Stimulated activated CD4-positive, alpha-beta T cell treated with anti-CD3 and anti-CD28 coated beads, Interleukin-12 subunit alpha, Interleukin-12 subunit beta, amount 100 ng/mL, for 24 hours (primary cell): ENCODE measurements around the gene SLC22A2.
"Not testable (repeated sequence)": the region's sequence is repeated elsewhere in the genome, so short reads cannot be mapped to it uniquely, and the experiment has no call there.

Source experiments
- DNase-seq, 2 experiments: peaks; one replicate each; pipeline ENCODE4 v3.0.0-alpha.2; 2020; ENCODE audit warnings: low read depth in 2 of 2

Gene SLC22A2

DNA sequence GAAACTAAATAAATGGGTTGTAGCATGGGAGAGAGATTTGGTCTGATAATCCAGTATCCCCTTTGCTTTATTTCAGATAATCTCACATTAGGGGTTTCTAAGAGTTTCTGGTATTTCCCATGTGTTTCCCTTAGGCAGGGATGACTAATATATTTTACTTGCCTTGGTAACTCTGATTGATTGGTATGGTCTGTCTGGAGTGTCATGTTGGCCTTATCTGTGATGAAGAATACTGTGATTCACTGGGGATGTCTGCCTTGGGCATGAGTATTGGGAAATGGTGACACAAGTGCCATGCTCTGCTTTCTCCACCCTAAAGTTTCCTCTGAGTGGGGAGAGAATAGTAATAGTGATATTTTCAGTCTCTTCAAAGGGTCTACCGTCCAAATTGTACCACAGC is 10.1 kb downstream of the SLC22A2 start:
- DNase-seq, result no peak

DNA sequence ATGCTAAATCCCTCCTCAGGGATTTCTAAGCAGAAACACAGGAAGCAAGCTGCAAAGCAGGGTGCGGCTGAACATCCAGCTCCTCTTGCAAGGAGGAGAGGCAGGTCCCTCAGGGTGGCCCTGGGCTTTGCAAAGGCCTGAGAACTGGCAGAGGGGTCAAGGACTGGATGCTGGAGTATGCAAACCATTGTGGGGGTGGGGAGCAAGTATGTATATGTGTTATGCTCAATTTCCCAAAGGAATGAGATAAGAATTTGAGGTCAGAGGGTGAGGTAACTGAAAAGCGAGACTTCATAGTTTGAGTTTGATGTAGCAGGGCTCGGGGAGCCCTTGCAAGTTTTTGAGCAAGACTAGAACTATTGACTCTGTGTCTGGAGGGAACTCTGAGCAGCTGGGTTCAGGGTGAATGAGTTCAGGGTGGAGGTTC is 11.2 kb downstream of the SLC22A2 start:
- no peak for DNase-seq

DNA sequence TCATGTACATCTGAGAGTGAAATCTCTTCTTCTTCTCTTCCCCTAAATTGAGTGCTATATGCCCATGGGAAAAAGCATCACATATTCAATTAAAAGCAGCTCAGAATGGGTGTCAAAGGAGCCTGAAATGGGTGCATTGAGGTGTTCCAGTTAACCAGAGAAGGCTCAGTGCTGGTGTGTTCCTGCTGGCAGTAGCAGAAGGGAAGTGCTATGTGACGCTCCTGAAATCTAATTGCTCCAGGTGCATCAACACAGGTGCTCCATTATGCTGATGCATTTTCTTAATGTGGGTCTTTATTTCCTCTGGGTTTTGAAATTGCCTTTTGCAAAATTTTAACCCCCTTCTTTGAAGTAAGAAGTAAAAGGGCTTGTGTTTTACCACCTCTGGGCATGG is 17.9 kb downstream of the SLC22A2 start:
- DNase-seq, result no peak

DNA sequence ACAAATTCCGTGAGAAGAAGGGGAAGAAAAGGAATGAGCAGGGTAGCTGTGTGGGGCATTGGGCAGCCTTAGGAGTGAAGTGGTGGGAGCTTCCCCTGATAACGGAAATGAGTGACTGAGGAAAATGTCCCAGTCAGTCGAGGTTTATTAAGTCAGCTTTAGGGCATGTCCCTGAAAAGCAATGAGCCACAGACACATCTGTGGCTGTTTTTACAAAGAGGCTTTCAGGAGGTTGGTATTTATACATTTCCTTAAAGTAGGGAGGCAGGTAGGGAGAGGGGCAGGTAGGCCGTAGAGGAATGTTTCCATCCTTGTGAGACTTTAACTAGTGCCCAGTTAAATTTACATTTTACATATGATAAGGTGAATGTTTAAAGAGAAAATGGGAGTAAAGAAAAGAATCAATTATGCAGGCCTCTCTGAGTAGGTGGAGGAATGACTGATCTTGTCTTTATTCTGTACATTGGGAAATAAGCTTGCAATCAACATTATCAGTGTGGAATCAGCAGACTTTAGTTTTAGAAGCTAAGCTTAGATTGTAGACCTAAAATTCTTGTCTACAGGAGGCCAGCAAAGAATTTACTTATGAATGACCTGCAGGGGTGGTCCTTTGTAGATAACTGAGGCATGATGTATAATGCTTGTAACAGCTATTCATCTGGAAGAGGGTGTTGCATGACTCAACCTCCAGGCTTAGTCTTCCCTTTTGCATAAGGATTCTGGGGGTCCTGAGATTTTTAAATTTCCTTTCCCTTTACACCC is 18.5 kb downstream of the SLC22A2 start:
- no peak for DNase-seq

DNA sequence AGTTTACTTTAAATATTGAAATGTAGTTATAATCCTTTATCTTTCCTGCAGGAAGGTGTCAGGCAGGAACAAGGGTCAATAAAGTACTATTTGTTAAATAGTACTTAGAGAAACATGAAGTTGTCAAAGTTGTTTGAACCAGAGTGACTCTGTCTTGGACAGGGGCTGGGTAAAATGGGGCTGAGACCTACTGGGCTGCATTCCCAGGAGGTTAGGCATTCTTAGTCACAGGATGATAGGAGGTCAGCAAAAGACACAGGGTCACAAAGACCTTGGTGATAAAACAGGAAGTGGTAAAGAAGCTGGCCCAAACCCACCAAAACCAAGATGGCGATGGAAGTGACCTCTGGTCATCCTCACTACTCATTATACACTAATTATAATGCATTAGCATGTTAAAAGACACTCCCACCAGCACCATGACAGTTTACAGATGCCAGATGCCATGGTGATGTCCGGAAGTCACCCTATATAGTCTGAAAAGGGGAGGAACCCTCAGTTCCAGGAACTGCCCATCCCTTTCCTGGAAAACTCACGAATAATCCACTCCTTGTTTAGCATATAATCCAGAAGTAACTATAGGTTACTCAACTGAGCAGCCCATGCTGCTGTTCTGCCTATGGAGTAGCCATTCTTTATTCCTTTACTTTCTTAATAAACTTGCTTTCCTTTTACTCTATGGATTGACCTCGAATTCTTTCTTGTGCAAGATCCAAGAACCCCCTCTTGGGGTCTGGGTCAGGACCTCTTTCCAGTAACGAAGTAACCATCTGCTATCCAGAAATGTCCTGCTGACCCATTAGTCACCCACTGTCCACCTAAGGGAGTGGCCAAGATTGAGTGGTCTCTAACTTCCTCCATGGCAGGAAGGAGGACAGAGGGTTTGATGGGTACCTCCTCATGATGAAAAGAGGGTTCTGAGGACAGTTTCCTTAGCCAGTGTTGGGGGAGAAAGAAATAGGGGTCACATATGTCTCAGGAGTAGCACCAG is 19.6 kb downstream of the SLC22A2 start:
- no peak for DNase-seq

DNA sequence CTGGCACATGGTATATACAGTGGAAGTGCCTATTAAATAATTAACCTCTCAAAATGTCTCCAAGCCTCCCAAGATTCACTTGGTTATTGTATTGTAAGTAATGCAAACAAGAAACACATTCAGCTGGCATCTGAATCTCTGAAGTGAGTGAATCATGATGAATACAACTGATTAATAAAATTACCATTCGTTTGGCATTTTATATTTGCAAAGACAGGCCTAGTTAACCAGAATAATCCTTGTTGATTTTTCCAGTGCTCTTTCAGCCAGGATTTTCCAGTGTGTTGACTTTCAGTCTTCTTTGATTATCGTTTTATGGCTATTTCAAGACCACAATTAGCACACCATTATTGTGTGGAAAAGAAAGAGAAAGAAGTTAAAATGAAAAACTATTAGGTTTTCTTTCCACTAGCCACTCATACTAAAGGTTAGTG is 20.3 kb downstream of the SLC22A2 start:
- DNase-seq, result no peak

DNA sequence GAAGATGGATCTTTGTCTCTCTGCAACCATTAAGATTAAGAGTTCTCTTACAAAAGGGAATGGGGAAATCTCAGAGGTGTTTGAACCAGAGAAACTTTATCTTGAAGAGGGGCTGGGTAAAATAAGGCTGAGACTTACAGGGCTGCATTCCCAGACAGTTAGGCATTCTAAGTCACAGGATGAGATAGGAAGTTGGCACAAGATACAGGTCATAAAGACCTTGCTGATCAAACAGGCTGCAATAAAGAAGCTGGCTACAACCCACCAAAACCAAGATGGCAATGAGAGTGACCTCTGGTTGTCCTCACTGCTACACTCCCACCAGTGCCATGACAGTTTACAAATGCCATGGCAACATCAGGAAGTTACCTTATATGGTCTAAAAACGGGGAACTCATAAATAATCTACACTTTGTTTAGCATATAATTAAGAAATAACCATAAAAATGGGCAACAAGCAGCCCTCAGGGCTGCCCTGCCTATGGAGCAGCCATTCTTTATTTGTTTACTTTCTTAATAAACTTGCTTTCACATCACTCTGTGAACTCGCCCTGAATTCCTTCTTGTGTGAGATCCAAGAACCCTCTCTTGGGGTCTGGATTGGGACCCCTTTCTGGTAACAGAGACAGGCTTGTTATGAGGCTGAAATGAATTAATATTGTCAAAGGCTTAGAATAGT is 20.9 kb downstream of the SLC22A2 start:
- DNase-seq, result not testable (repeated sequence)

DNA sequence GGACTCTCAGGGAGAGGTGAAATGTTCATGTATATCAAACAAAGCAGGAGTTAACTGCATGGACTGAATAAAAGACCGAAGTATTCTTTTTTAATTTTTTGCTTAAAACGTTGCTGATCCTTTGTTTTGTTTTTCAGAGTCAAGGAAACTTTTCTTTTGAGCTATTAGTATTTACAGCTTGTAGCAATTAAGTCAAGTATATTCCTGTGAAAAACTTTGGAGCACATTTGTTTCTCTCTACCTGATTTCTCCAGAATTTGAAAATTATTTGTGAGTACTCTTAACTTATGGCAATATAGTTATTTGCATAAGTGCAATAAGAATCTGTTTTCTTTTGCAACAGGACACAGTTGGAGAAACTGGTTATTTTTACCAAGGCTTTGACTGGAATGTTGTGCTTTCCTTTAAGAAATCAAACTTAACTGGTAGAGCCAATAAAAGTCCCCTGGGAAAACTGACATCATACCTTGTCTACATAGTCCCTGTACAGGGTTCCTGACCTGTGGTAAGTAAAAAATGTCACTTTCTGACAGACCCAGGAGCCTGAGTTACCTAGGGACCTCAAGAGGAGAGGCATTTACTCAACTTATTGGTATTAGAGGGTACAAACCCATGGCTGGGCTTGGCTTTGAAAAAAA is 22.3 kb downstream of the SLC22A2 start:
- DNase-seq, result not testable (repeated sequence)

DNA sequence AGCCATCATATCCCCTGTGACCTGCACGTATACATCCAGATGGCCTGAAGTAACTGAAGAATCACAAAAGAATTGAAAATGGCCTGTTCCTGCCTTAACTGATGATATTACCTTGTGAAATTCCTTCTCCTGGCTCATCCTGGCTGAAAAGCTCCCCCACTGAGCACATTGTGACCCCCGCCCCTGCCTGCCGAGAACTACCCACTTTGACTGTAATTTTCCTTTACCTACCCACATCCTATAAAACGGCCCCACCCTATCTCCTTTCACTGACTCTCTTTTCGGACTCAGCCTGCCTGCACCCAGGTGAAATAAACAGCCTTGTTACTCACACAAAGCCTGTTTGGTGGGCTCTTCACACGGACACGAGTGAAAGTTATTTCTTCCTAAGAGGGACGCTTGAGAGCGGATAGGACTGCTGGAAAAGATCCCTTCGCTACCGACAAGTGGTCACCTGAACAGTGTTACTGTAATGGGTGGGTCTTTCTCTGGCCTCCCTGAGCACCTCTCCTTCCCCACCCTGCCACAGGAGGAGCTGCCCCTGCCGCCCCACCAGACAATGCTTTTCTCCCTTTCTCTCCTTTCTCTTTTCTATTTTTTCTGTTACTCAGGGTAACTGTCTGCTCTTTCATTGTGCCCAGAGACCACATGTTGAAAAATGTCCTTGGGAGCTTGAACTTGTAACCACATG is 24.5 kb downstream of the SLC22A2 start:
- DNase-seq, result not testable (repeated sequence)

DNA sequence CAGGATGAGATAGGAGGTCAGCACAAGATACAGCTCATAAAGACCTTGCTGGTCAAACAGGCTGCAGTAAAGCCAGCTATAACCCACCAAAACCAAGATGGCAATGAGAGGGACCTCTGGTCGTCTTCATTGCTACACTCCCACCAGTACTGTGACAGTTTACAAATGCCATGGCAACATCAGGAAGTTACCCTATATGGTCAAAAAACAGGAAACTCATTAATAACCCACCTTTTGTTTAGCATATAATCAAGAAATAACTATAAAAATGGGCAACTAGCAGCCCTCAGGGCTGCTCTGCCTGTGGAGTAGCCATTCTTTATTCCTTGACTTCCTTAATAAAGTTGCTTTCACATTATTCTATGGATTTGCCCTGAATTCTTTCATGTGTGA is 30.9 kb downstream of the SLC22A2 start:
- DNase-seq, result no peak

DNA sequence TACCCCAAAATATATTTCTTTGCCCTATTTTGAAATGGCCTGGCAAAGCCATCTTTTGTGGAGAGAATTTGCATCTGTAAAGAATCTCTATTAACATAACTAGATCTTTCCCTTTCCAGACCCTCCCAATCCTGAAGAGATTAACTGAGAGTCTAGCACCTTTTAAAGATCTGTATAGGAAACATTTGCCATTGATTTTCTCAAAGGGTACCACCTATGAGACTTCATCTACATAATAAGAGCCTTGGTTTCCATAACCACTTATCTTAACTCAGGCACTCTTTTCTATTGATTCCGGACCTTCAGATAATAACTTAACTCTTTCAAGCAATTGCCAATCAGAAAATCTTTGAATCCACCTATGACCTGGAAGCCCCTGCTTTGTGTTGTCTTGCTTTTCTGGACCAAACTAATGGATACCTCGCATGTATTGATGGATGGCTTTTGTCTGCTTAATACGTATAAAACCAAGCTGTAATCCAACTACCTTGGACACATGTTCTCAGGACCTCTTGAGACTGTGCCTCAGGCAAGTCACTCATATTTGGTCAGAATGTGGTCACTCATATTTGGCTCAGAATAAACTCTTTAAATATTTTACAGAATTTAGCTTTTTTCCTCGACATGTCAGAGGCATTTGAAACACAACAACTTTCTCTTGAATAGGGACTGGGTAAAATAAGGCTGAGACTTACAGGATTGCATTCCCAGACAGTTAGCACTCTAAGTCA is 31.4 kb downstream of the SLC22A2 start:
- DNase-seq, result no peak

DNA sequence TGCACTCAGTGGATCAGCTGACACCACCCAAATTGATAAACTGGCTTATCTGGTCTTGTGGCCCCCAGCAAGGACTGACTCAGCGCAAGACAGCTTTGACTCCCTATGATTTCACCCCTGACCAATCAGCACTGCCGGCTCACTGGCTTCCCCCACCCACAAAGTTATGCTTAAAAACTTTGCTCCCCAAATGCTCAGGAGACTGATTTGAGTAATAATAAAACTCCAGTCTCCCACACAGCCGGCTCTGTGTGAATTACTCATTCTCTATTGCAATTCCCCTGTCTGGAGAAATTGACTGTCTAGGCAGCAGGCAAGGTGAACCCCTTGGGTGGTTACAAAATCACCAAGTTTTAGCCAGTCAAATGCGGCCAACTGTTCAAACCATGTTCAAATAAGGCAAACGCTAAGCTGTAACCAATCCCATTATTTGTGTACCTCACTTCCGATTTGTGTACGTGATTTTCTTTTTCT is 32.5 kb downstream of the SLC22A2 start:
- DNase-seq, result peak; percentile 22 to 47

DNA sequence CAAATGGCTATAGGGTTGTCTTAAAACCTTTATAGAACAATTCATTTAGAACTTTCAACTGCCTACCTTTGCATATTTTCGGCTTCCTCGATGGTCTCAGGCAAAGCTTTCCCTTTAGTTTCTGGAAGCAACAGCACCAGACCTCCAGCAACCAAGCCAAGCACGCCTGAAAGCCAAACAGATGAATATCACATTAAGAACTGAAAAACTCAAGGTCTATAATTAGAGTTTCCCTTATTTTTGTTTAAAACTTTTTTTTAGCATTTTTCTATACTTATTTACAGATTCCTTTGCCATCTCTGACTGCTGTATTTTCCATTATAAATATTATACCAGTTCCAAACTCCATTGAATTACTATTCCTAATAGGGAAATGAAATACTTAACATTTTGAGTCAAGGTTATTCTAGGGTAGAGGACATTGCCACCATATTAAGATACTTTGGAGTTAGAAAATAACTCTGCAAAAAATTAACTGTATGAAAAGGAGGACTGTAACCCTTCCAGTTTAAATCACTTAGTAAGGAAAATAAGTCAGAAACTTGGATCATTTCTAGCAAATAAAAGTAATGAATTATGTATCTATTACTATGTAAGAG is 33.9 kb downstream of the SLC22A2 start:
- DNase-seq, result no peak

DNA sequence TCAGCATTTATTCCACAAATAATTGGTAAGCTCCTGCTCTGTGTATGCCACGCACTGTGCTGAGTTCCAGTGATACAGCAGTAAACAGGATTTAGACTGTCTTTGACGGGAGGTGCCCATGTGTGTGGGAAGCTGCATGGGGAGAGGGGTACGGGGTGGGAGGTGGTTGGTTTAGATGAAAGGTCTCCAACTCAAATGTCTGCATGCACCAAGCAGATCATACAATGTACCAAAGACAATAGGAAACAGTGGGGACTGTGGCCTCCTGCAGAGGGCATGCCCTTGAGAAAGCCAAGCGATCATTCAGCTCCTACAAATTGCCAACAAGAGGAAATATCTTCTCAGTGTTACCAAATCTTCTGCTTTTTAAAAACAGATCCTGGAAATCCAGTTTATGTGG is 36.1 kb downstream of the SLC22A2 start:
- no peak for DNase-seq

DNA sequence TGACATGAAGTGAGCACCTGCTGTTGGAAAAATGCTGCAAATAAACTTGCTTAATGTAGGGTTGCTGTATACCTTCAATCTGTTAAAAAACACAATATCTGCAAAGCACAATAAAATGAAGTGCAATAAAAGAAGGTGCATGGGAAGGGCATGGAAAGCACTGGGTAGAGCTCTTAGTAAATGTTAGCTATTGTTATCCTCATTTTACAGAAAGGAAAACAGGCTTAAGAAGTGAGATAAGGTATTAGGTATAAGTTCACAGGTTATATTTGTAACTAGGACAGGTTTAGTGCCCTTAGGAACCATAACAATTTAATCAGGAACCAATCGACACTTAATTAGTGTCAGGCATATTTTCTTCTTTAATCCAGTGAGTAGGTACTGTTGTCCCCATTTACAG is 36.7 kb downstream of the SLC22A2 start:
- no peak for DNase-seq

DNA sequence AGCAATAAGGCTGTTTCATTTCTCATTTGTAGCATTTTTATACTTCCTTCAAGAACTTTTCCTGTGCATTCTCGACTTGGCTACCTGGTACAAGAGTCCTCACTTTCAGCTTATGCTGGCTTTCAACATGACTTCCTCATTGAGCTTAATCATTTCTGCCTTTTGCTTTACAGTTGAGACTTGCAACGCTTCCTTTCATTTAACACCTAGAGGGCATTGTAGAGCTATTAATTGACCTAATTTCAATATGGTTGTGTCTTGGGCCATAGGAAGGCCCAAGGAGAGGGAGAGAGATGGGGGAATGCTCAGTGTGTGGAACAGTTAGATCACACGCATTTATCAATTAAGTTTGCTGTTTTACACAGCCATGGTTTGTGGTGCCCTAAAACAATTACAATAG is 37.2 kb downstream of the SLC22A2 start:
- DNase-seq, result no peak

DNA sequence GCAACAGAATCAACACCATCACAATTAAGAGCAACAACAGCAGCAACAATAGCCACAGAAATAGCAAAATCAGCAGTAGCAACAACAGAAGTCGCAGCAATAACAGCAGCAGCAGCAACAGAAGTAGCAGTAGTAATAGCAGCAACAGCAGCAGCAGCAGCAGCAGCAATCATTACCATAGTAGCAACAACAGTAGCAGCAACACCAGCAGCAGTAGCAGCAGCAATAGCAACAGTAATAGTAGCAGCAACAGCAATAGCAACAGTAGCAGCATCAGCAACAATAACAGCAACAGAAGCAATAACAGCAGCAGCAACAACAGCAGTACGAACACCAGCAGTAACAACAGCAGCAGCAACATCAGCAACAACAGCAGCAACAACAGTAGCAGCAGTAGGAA is 39.8 kb downstream of the SLC22A2 start:
- DNase-seq, result no peak

DNA sequence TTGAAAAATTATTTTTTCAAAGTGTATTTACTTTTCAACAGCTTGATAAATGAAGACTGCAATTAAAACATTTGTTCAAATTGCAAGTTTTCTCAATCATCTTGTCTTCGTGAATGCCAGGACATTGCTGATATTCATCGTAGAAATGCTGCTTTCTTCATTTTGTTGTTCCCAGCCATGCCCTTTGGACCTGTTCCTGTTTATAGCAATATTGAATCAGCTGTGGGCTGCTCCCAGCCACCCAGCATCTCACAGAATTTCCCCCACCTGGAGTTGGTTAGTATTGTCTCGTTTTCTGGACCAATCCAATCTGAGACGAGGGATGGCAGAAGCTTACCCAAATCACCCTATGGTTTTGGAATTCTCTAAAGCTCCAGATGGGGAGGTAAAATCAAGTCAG is 40.8 kb downstream of the SLC22A2 start:
- no peak for DNase-seq

DNA sequence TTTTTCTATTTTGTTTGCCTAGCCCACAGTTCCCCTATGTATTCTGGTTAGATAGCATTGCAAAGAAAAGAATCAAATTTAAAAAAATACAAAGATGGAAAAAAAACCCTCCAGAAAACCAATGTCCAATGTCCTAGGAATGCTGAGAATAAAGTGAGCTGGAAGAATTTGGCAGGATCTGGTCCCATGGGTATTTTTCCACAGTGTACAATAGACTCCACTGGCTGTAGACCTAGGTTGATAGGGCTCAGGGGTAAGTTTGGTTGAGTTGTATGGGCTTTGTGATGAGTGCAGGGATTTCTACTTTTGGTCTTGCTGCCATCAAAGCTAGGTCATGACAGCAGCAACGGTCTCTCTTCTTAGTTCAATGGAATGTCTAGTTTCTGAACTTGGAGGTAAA is 41.5 kb downstream of the SLC22A2 start:
- DNase-seq, result no peak

DNA sequence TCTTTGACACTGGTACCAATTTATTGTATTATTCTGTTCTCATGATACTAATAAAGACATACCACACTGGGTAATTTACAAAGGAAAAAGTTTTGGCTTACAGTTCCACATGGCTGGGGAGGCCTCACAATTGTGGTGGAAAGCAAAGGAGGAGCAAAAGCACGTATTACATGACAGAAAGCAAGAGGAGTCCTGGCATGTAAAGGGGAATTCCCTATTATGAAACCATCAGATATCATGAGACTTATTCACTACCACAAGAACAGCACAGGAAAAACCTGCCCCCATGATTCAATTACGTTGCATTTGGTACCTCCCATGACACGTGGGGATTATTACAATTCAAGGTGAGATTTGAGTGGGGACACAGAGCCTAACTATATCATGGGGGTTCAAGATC is 43.4 kb downstream of the SLC22A2 start:
- no peak for DNase-seq
